RKO (cell line): ENCODE data around the gene UFSP1.
A peak's percentile ranks its signal among the peaks of the same experiment; 100 is the strongest.

Experiments used
- DNase-seq: peaks from one replicate; pipeline ENCODE4 v3.0.0-alpha.2; 2016; ENCODE audit warnings: low spot score

The UFSP1 gene

DNA sequence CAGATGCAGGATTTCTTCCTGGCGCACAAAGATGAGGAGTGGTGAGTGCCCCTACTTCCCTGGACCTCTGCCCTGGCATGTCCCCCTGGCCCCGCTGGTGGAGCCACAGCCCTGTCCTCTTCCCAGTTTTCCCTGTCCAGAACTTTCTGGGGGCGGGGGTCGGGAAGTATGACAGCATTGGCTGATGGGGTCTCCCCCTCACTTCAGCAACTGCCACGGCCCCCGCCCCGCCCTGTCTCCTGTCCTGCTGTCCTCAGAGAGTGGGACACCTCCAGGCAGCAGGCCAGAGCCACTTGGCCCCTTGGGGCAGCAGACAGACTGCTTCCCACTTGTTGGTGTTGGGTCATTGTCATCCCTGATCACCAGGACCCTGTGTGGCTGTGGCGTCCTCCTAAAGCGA, 7.3 kb downstream of the UFSP1 start:
- DNase-seq: no peak

GRCh38 chr7:100881136-100881535, 8.4 kb downstream of the UFSP1 start:
- no peak for DNase-seq

- DNase-seq: no peak
These were observed 8.9 kb downstream of the UFSP1 start for GRCh38 chr7:100880645-100881044.

DNA sequence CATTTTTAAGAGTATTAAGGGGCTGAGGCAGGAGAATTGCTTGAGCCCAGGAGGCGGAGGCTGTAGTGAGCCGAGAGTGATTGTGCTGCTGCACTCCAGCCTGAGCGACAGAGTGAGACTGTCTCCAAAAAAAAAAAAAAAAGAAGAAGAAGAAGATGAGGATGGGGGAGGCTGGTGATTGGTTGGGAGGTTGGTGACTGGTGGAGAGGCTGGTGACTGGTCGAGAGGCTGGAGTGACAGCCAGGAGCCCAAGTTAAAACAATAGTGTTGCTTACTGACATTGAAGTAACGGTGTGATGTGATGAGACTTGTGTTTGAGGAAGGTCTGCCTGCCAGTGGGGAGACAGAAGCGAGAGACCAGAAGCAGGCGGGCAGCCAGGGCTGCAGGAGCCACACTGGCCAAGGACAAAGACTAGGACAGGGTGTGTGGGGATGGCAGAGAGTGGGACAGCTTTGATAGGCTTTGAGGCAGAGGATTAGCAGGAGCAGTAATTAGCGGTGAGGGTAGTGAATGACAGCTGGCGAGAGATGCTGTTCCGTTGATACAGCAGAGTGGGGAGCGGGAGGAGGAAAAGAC, 9.7 kb downstream of the UFSP1 start:
- DNase-seq: no peak

DNA sequence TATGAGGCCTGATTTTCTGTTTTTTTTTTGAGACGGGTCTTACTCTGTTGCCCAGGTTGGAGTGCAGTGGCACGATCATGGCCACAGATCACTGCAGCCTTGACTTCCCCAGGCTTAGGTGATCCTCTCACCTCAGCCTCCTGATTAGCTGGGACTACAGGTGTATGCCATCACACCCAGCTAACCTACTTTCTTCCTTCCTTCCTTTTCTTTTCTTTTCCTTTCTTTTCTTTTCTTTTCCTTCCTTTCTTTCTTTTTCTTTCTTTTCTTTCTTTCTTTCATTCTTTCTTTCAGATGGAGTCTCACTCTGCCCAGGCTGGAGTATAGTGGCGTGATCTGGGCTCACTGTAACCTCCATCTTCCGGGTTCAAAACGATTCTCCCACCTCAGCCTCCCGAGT, 10.8 kb downstream of the UFSP1 start:
- DNase-seq: no peak

GRCh38 chr7:100878013-100878412, 11.5 kb downstream of the UFSP1 start:
- no peak for DNase-seq

- peak; percentile 55 for DNase-seq
These were observed 14.2 kb downstream of the UFSP1 start for GRCh38 chr7:100875356-100875751.

DNA sequence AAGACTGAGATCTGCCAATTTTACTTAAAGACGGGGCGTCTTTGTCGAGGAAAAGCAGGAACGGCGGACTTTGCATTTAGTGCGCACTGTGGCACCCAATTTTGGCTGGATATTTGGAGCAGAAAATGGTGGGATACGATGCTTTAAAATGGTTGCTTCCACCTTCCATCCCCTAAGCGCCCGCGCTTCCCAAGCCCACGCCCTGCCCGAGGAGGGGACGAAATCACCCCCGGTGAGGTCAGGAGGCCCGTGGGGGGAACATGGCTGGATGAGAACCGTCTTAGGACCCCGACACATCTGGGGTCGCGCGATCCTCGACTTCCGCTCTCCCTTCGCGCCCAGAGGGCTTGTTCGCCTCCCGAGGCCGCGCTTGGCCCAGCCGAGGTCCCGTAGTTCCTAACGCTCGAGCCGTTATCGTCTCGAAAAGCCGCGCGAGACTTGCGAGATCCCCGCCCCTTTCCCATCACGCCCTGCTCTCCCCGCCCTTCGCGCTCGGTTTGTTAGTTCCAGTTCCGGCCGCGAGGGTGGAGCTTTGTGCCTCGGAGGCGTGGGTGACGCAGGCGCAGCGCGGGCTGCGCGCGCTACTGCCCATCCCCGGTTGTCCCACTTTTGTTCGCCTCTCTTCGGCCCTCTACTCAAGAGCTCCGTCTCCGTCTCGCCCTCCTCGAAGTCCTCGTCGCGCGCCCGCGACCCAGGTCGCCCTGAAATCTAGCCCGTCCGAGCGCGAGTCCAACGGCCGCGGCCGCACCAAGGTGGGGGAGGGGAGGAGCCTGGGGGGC, 14.7 kb downstream of the UFSP1 start, which contains the start of gene SRRT:
SRRT (plus strand) TSS at position 527 of the 779 bp plus-strand sequence. CDS start 488 bp downstream, outside the sequence.
- peak; percentile 99 for DNase-seq

- peak; percentile 51 for DNase-seq
These were observed 15.3 kb downstream of the UFSP1 start for GRCh38 chr7:100874300-100874576.

GRCh38 chr7:100873599-100874299, 15.8 kb downstream of the UFSP1 start:
- DNase-seq: no peak

- peak; percentile 53 for DNase-seq
These were observed 21.6 kb downstream of the UFSP1 start for GRCh38 chr7:100867776-100868485.

- DNase-seq: peak; percentile 96
These were observed 22.3 kb downstream of the UFSP1 start, which contains the start of gene TRIP6 for GRCh38 chr7:100867040-100867775. TRIP6 (plus strand) TSS chr7:100867387; CDS start chr7:100867498, 111 bp downstream.

DNA sequence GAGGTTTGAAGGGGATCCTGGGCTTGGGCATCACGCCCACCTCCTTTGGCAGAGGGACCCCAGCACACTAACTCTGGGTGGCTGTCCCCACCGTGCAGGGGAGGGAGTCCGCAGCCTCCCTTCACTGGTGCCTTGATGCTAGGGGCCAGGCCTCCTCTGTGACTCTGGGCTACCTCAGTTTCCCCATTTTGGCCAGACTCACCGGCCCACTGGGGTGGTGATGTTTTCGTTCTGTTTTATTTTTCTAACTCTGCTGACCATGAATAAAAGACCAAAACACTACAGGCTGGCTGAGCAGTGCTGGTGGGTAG, 22.8 kb downstream of the UFSP1 start:
- no peak for DNase-seq

DNA sequence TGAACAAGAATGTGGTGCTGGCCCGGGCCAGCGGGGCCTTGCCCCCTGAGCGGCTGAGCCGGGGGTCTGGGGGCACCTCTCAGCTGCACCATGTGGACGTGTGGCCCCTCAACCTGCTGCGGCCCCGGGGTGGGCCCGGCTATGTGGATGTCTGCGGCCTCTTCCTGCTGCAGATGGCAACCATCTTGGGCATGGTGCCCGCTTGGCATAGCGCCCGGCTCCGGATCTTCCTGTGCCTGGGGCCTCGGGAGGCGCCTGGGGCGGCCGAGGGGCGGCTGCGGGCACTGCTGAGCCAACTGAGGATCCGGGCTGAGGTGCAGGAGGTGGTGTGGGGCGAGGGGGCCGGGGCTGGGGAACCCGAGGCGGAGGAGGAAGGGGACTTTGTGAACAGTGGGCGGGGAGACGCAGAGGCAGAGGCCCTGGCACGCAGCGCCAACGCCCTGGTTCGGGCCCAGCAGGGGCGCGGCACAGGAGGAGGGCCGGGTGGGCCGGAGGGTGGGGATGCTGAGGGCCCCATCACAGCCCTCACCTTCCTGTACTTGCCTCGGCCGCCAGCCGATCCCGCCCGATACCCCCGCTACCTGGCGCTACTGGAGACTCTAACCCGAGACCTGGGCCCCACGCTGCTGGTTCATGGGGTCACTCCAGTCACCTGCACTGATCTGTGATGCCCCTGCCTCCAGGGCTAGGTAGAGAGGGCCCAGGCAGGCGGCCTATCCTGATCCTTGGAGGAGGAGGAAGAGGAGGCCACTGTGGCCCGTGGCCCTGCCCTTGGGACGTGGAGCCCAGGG, 23.4 kb downstream of the UFSP1 start:
- no peak for DNase-seq

DNA sequence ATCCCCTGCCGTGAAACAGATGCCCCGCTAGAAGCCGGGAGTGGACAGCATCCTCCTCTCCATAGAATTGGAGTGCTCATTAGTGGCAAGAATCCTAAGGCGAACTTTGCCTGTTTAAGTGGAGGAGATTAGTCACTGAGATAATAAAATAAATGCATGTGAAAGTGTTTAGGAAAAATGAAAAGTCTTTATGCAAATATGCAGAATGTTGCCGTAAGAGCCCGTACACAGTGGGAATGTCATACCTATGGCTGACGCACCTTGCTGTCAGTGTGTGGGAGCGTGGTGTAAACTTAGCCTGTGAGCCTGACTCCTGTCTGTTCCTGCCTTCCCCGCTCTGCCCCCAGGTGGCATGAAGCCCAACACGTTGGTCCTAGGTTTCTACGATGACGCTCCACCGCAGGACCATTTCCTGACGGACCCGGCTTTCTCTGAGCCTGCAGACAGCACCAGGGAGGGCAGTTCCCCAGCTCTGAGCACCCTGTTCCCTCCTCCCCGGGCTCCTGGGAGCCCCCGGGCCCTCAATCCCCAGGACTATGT, 24.1 kb downstream of the UFSP1 start:
- DNase-seq: no peak

DNA sequence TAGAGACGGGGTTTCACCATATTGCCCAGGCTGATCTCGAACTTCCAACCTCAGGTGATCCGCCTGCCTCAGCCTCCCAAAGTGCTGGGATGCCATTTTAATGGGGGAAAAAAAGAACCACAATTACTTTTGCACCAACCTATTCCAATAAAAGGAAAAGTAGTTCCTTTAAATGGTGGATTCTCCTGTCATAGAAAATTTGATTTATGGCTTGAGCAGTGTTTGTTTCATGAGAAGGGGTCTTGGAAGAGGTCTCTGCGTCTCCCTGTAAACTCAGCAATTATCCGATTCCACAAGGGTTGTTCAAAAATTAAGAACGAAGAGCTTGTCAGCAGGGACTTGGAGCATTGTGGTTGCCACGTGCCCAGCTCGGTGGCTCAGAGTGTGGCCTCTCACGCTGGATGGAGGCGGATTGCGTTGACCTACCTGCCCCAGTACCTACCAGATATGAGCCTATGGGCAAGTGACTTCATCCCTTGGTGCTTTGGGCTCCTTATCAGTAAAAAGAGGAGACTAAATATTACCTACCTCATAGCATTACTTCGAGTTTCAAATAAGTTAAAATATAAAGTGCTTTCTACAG, 25.2 kb downstream of the UFSP1 start:
- no peak for DNase-seq

- no peak for DNase-seq
These were observed 26.0 kb downstream of the UFSP1 start for GRCh38 chr7:100863406-100863950.

- DNase-seq: no peak
These were observed 27.9 kb downstream of the UFSP1 start for GRCh38 chr7:100861616-100861985.

- no peak for DNase-seq
These were observed 28.6 kb downstream of the UFSP1 start for GRCh38 chr7:100860702-100861615.
